ENCODE data around the gene ENKUR.

The ENKUR gene

DNA sequence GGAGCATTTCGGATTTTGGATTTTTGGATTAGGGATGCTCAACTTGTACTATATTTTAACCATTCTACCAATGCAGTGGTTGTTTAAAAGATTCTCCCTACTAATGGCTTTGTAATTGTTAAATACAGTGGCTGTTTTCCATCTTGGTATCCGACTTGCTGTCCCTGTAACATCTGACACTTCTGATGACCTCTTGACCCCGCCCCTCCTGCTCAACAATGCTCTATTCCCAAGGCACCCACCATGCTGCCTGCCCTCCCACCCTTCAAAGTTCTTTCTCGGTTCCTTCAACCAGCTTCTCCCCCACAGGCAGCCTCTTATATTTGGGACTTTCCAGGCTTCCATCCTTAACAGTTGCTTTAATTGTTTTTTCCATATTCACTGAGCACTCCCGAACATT, 65.5 kb downstream of the ENKUR start:
- H3K36me3 Mint-ChIP-seq (ENCODE audit: insufficient read depth) = peaks cover 4% of the 10 kb centered on the region
- no peaks in the 10 kb centered on the region for H3K27me3 Mint-ChIP-seq

DNA sequence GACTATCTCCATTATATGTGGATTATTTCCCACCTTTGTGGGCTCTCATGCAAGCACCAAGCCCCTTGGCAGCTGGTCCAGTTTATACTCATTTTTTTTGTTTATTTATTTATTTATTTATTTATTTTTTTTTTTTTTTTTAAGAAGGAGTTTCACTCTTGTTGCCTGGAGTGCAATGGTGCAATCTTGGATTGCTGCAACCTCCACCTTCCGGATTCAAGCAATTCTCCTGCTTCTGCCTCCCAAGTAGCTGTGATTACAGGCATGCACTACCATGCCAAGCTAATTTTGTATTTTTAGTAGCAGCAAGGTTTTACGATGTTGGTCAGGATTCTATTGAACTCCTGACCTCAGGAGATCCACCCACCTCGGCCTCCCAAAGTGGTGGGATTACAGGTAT, 66.3 kb downstream of the ENKUR start:
- ATAC-seq (replicated peaks; ENCODE audit: extremely low read depth, poor library complexity, severe bottlenecking) (no peak), DNase-seq (ENCODE audit: low spot score in 2 of 2) (no peak)
- H3K36me3 Mint-ChIP-seq (ENCODE audit: insufficient read depth) = peaks cover 4% of the 10 kb centered on the region
- H3K9me3 Mint-ChIP-seq = no peaks in the 10 kb centered on the region
- H3K27me3 Mint-ChIP-seq = no peaks in the 10 kb centered on the region
- H3K27ac Mint-ChIP-seq (ENCODE audit: low read depth) = no peak overlapping the region
- no peak overlapping the region for H3K4me3 Mint-ChIP-seq
- peaks cover 43% of the 10 kb centered on the region for H3K4me1 Mint-ChIP-seq

More for the DNA sequence above, 65.5 kb downstream of the ENKUR start:
- Mint-ChIP-seq H3K9me3 (no peaks in the 10 kb centered on the region), H3K27ac (ENCODE audit: low read depth) (no peak overlapping the region), H3K4me3 (no peak overlapping the region), H3K4me1 (peaks cover 37% of the 10 kb centered on the region)
- DNase-seq (ENCODE audit: low spot score in 2 of 2) (no peak), ATAC-seq (replicated peaks; ENCODE audit: extremely low read depth, poor library complexity, severe bottlenecking) (no peak)

DNA sequence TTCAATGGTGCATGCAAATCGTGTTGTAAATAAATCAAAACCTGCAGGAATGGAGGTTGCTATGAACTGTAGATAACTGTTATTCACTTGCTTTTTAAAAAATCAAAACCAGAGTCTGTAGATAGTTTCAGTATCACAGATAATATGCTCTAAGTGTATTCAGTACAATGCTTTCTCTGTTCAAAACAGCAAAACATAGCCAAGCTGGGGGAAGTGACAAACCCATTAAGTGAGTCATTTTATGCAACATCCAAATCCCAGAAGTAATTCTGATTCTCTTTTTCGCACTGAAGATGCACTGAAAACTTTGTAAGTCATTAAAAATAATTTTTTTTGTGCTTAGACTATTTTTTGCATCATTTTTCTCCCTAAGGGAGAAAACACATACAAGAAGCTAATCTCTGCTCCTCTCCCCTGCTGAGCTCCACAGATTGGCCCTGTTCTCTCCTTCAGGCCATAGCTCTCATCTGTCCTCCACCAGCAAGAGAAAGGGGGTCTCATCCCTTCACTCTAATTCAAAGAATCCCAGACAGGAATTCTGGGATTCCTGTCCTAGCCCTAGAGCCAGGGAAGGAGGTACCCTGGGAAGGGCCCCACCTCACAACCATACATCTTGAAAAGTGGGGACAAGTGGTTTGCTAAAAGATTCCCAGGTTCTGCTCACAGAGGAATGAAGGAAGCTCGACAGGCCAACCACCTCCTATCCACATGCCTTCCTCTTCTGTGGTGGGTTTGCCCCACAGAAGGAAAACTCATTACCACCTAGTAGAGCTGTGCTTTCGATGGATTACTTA, 68.5 kb downstream of the ENKUR start:
- peaks cover 28% of the 10 kb centered on the region for H3K4me1 Mint-ChIP-seq
- no peak overlapping the region for H3K4me3 Mint-ChIP-seq
- H3K27me3 Mint-ChIP-seq = no peaks in the 10 kb centered on the region
- no peaks in the 10 kb centered on the region for H3K36me3 Mint-ChIP-seq (ENCODE audit: insufficient read depth)
- no peaks in the 10 kb centered on the region for H3K9me3 Mint-ChIP-seq
- ATAC-seq (replicated peaks; ENCODE audit: extremely low read depth, poor library complexity, severe bottlenecking) = no peak
- DNase-seq (ENCODE audit: low spot score in 2 of 2) = no peak
- peak overlapping the region; percentile 5 for H3K27ac Mint-ChIP-seq (ENCODE audit: low read depth)

DNA sequence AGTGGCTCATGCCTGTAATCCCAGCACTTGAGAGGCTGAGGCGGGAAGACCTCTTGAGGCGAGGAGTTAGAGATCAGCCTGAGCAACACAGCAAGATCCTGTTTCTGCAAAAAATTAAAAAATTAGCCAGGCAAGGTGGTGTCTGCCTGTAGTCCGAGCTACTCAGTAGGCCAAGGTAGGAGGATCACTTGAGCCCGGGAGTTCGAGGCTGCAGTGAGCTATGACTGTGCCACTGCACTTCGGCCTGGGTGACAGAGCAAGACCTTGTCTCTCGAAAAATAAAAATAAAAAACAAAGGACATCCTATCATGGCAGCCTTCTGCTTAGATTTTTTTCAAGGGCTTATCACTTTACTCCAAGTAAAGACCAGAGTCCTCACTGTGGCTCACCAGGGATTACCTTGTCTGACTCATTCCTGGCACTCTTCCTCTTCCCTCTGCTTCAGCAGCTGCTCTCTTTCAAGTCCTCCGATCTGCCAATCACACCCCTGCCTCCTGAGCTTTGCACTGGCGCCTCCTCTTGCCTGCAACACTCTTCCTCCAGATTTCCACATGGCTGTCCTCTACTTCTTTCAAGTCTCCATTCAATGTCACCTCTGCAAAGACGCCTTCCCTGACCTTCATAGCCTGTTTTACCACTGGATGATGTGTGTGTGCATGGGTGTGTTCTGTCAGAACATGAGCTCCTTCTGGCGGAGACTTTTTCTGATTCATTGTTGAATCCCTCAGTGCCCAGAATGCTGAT, 71.3 kb downstream of the ENKUR start:
- no peak for ATAC-seq (replicated peaks; ENCODE audit: extremely low read depth, poor library complexity, severe bottlenecking)

DNA sequence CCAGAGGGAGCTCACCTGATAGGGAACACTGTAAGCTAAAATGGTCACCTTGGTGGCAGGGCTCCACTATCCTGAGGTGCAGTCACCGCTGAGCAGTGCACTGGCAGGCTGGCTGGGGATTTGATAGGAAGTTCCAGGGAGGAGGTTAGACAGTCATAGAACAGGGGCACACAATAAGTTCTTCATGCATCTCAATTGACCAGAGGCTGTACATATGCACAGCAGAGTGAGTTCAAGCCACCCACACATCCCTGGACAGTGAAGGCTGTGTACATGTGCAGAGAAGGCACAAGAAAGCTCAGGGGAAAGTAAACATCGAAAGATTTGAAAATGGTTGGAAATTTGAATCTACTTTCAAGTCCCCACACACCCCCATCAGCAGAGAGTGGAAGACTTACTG, 77.4 kb downstream of the ENKUR start:
- H3K27me3 Mint-ChIP-seq = no peaks in the 10 kb centered on the region
- H3K36me3 Mint-ChIP-seq (ENCODE audit: insufficient read depth) = no peaks in the 10 kb centered on the region
- H3K9me3 Mint-ChIP-seq = no peaks in the 10 kb centered on the region
- no peak overlapping the region for H3K27ac Mint-ChIP-seq (ENCODE audit: low read depth)
- ATAC-seq (replicated peaks; ENCODE audit: extremely low read depth, poor library complexity, severe bottlenecking) = no peak
- H3K4me3 Mint-ChIP-seq = no peak overlapping the region
- DNase-seq (ENCODE audit: low spot score in 2 of 2) = no peak
- peaks cover 12% of the 10 kb centered on the region for H3K4me1 Mint-ChIP-seq

More for the DNA sequence above, 71.3 kb downstream of the ENKUR start:
- H3K4me1 Mint-ChIP-seq = peaks cover 17% of the 10 kb centered on the region
- no peaks in the 10 kb centered on the region for H3K27me3 Mint-ChIP-seq
- DNase-seq (ENCODE audit: low spot score in 2 of 2) = no peak
- no peak overlapping the region for H3K4me3 Mint-ChIP-seq
- no peaks in the 10 kb centered on the region for H3K9me3 Mint-ChIP-seq
- H3K27ac Mint-ChIP-seq (ENCODE audit: low read depth) = no peak overlapping the region
- H3K36me3 Mint-ChIP-seq (ENCODE audit: insufficient read depth) = no peaks in the 10 kb centered on the region

DNA sequence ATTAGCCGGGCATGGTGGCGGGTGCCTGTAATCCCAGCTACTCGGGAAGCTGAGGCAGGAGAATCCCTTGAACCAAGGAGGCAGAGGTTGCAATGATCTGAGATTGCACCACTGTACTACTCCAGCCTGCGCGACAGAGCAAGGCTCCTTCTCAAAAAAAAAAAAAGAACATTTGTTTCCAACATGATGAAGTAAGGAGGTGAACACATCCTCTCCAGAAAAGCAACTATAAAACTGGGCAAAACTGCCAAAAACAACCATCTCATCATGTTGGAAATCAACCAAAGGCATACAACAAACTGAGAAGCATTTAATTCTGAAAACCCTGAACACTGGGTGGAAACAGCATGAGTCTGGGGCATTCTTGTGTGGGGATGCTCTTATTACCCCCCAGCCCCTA, 77.9 kb downstream of the ENKUR start:
- Mint-ChIP-seq H3K4me1 (peaks cover 12% of the 10 kb centered on the region), H3K4me3 (no peak overlapping the region), H3K9me3 (no peaks in the 10 kb centered on the region), H3K27me3 (no peaks in the 10 kb centered on the region), H3K36me3 (ENCODE audit: insufficient read depth) (no peaks in the 10 kb centered on the region), H3K27ac (ENCODE audit: low read depth) (no peak overlapping the region)
- no peak for DNase-seq (ENCODE audit: low spot score in 2 of 2)
- ATAC-seq (replicated peaks; ENCODE audit: extremely low read depth, poor library complexity, severe bottlenecking) = no peak

DNA sequence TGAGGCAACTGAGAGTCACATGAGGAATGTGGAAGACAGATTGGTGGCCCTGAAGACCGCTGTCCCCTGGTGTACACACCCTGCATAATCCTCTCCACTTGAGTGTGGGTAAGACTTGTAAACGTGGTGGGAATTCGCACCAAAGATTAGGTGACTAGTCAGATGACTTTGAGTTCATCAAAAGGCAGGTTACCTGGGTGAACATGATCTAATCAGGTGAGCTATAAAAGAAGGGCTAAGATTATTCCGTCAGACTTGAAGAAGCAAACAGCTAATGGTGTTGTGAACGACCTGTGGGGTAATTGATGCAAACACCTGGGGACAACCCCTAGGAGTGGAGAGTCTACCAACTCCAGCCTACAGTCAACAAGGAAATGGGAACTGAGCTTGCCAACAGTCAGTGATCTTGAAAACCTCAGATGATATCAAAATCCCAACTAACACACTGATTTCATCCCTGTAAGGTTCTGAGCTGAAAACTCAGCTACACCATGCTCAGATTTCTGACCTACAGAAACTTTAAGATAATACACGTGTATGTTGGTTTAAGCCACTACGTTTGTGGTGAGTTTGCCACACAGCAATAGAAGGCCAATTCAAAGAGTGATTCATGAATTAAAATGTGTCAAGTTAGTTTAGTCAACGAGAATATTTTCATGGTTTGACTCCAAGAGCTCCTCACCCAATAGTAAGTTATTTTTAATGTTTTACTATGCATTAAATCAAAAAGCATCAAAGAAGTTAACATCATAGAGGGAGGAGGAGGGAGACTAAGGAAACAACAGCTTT, 80.3 kb downstream of the ENKUR start:
- ATAC-seq (replicated peaks; ENCODE audit: extremely low read depth, poor library complexity, severe bottlenecking) = no peak
- H3K9me3 Mint-ChIP-seq = no peaks in the 10 kb centered on the region
- H3K36me3 Mint-ChIP-seq (ENCODE audit: insufficient read depth) = no peaks in the 10 kb centered on the region
- peaks cover 12% of the 10 kb centered on the region for H3K4me1 Mint-ChIP-seq
- H3K27me3 Mint-ChIP-seq = no peaks in the 10 kb centered on the region
- H3K4me3 Mint-ChIP-seq = no peak overlapping the region
- H3K27ac Mint-ChIP-seq (ENCODE audit: low read depth) = no peak overlapping the region
- no peak for DNase-seq (ENCODE audit: low spot score in 2 of 2)
